GM23338 (cell line): ENCODE results near the gene FBXO34. TPM values are rescaled to one million over a fixed set of nuclear protein-coding genes. Genes with fewer than 3 reads are reported as not detected.

Source experiments
- ATAC-seq: fragments of 200-7000 bp; cut with Tn5 transposase; 3 replicates; pipeline ENCODE4 v1.9.1; 2020
- DNase-seq: peaks from one replicate; pipeline ENCODE4 v3.0.0-alpha.2; 2015; ENCODE audit warnings: low spot score
- H2AFZ ChIP-seq: fragments of 200-600 bp; sonication (generic); 2 replicates; pipeline ENCODE4 v1.8.0; 2016; ENCODE audit warnings: antibody characterized with exemption, mild to moderate bottlenecking, moderate library complexity
- H3F3A ChIP-seq: fragments of 200-600 bp; sonication (generic); replicated peaks from 2 replicates; pipeline ENCODE4 v1.8.0; 2017; ENCODE audit warnings: antibody characterized with exemption, mixed run types, low read depth
- H3K27ac ChIP-seq: fragments of 200-600 bp; sonication (generic); 2 replicates; pipeline ENCODE4 v1.6.1; 2016; ENCODE audit warnings: low read depth
- H3K27me3 ChIP-seq: fragments of 200-600 bp; sonication (generic); 2 replicates; pipeline ENCODE4 v1.8.0; 2016; ENCODE audit warnings: mild to moderate bottlenecking, mixed run types, moderate library complexity; ENCODE audit not compliant: insufficient read depth
- H3K36me3 ChIP-seq: fragments of 200-600 bp; sonication (generic); 2 replicates; pipeline ENCODE4 v1.8.0; 2016; ENCODE audit warnings: mild to moderate bottlenecking; ENCODE audit not compliant: insufficient read depth
- H3K4me1 ChIP-seq: fragments of 200-600 bp; sonication (generic); 2 replicates; pipeline ENCODE4 v1.8.0; 2016; ENCODE audit warnings: mild to moderate bottlenecking, moderate library complexity; ENCODE audit not compliant: insufficient read depth
- H3K4me2 ChIP-seq: fragments of 200-600 bp; sonication (generic); 2 replicates; pipeline ENCODE4 v1.7.1; 2017; ENCODE audit warnings: mixed run types
- H3K4me3 ChIP-seq: fragments of 200-600 bp; sonication (generic); 2 replicates; pipeline ENCODE4 v1.6.1; 2016; ENCODE audit warnings: mixed run types
- H3K79me2 ChIP-seq: fragments of 200-600 bp; sonication (generic); replicated peaks from 2 replicates; pipeline ENCODE4 v1.8.0; 2017; ENCODE audit warnings: mild to moderate bottlenecking; ENCODE audit not compliant: insufficient read depth
- H3K9me2 ChIP-seq: fragments of 200-600 bp; sonication (generic); 2 replicates; pipeline ENCODE4 v1.8.0; 2017; ENCODE audit not compliant: insufficient read depth
- H4K20me1 ChIP-seq: fragments of 200-600 bp; sonication (generic); replicated peaks from 2 replicates; pipeline ENCODE4 v1.8.0; 2017; ENCODE audit warnings: mild to moderate bottlenecking; ENCODE audit not compliant: insufficient read depth
- H3K27ac Mint-ChIP-seq: 2 replicates; pipeline ENCODE4 v1.8.0; 2020; ENCODE audit warnings: inconsistent platforms, mild to moderate bottlenecking, moderate library complexity, mixed read lengths
- H3K27me3 Mint-ChIP-seq: 3 replicates; pipeline ENCODE4 v1.8.0; 2022; ENCODE audit warnings: low read depth, mild to moderate bottlenecking, moderate library complexity, mixed read lengths, inconsistent platforms; ENCODE audit not compliant: insufficient read depth, poor library complexity
- H3K36me3 Mint-ChIP-seq: 3 replicates; pipeline ENCODE4 v1.8.0; 2021; ENCODE audit warnings: low read depth, mild to moderate bottlenecking, inconsistent platforms, moderate library complexity, mixed read lengths
- H3K4me1 Mint-ChIP-seq: 3 replicates; pipeline ENCODE4 v1.8.0; 2020; ENCODE audit warnings: mild to moderate bottlenecking, inconsistent platforms, mixed read lengths
- H3K4me3 Mint-ChIP-seq: 3 replicates; pipeline ENCODE4 v1.8.0; 2021; ENCODE audit warnings: moderate library complexity, mild to moderate bottlenecking, inconsistent platforms, mixed read lengths
- H3K9me3 Mint-ChIP-seq: 3 replicates; pipeline ENCODE4 v1.8.0; 2020; ENCODE audit warnings: moderate library complexity, mild to moderate bottlenecking, inconsistent platforms, mixed read lengths
- CREB1 ChIP-seq: fragments of 250-450 bp; sonication (Bioruptor Pico); IDR thresholded peaks from 2 replicates; pipeline ENCODE4 v1.5.0; 2020; ENCODE audit warnings: low read depth, mild to moderate bottlenecking, moderate library complexity
- EZH2 ChIP-seq: fragments of 200-600 bp; sonication (generic); IDR thresholded peaks from one replicate; pipeline ENCODE4 v1.8.0; 2017; ENCODE audit warnings: antibody characterized with exemption, mild to moderate bottlenecking, low read depth; ENCODE audit not compliant: unreplicated experiment
- EZH2phosphoT487 ChIP-seq: fragments of 200-600 bp; sonication (generic); IDR thresholded peaks from one replicate; pipeline ENCODE4 v1.8.1; 2018; ENCODE audit warnings: antibody characterized with exemption; ENCODE audit not compliant: unreplicated experiment
- JUNB ChIP-seq: IDR thresholded peaks from one replicate; pipeline ENCODE4 v1.6.1; 2016; ENCODE audit warnings: antibody characterized with exemption; ENCODE audit not compliant: unreplicated experiment
- NANOG ChIP-seq: IDR thresholded peaks from 2 replicates; pipeline ENCODE4 v1.6.1; 2016; ENCODE audit warnings: antibody characterized with exemption, borderline replicate concordance
- POLR2AphosphoS5 ChIP-seq: IDR thresholded peaks from 2 replicates; pipeline ENCODE4 v1.6.1; 2016; ENCODE audit warnings: antibody characterized with exemption, low read depth
- STAT1 ChIP-seq: IDR thresholded peaks from one replicate; pipeline ENCODE4 v1.6.1; 2016; ENCODE audit warnings: antibody characterized with exemption; ENCODE audit not compliant: unreplicated experiment
- ZNF114 ChIP-seq: fragments of 250-450 bp; sonication (Bioruptor Pico); IDR thresholded peaks from 2 replicates; pipeline ENCODE4 v1.5.0; 2020; ENCODE audit warnings: mild to moderate bottlenecking, moderate library complexity
- ZNF331 ChIP-seq: fragments of 250-450 bp; sonication (Bioruptor Pico); IDR thresholded peaks from 2 replicates; pipeline ENCODE4 v1.5.0; 2020; ENCODE audit warnings: low read depth, mild to moderate bottlenecking, moderate library complexity
- polyA plus RNA-seq: library from polyadenylated mRNA; unstranded; fragments of >200 nt; fragmentation: Nextera tagmentation; extraction: Ambion mirVana; gene quantifications from 2 replicates; pipeline ENCODE4 v1.2.1, GENCODE V29; 2016
- total RNA-seq: library from RNA; depleted of rRNA; stranded (reverse); fragments of >200 nt; shearing (Covaris generic); gene quantifications from 2 replicates; pipeline ENCODE4 v1.2.3, GENCODE V29; 2014
- TF ChIP-seq, protein P1 (sequence below): IDR thresholded peaks from 2 replicates; pipeline ENCODE4 v1.6.1; 2016; ENCODE audit warnings: antibody characterized with exemption
- TF ChIP-seq, protein P2 (sequence below): IDR thresholded peaks from one replicate; pipeline ENCODE4 v1.6.1; 2018; ENCODE audit warnings: antibody characterized with exemption; ENCODE audit not compliant: unreplicated experiment
- TF ChIP-seq, protein P3 (sequence below): fragments of 250-450 bp; sonication (Bioruptor Pico); IDR thresholded peaks from 2 replicates; pipeline ENCODE4 v1.5.0; 2020; ENCODE audit warnings: mild to moderate bottlenecking, moderate library complexity
- TF ChIP-seq, protein P4 (sequence below), 2 experiments: fragments of 200-600 bp in 1 of 2; sonication (generic) in 1 of 2; conservative IDR thresholded peaks; 2 replicates each; pipeline versions ENCODE4 v1.5.1 to v1.6.1; 2016 to 2017; ENCODE audit warnings: antibody characterized with exemption in 2 of 2, low read depth in 2 of 2, mild to moderate bottlenecking in 2 of 2, moderate library complexity in 1 of 2

Gene FBXO34
- total and polyA plus RNA-seq, 2 experiments from 2014 or later, result 9.4 to 13.4 TPM

DNA sequence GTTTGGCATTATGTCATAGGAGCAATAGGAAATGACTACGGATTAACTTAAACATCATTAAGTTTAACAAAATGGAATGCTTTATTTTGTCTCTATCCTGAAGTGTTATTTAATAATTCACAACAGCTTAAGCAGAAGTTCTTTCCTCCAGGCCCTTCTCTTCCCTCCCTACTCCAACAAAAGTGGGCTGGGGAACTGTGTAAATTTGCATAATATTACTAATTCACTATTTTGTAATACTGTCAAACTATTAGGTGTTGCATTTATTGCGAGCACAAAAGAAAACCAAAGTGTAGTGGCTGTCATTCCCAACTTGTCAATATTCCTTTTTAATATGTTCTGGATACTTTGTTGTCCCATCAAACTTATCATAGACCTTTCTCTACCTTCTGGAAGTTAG lies 70.6 kb downstream of the FBXO34 start:
- DNase-seq (no peak), ATAC-seq (no peak)
- Histone ChIP-seq H3K4me3 (no peak overlapping the region), H2AFZ (no peak overlapping the region), H3K79me2 (peaks cover 32% of the 10 kb centered on the region), H3K4me1 (peaks cover 11% of the 10 kb centered on the region), H3K36me3 (no peaks in the 10 kb centered on the region), H4K20me1 (peaks cover 10% of the 10 kb centered on the region; the same call in 1 of the 2 replicates), H3K27ac (no peak overlapping the region), H3K9me2 (no peaks in the 10 kb centered on the region), H3K4me2 (no peak overlapping the region), H3K27me3 (no peaks in the 10 kb centered on the region), H3F3A (no peaks in the 10 kb centered on the region)
- no peaks in the 10 kb centered on the region for H3K36me3 Mint-ChIP-seq
- peaks cover 19% of the 10 kb centered on the region; the same call in 2 of the 3 replicates for H3K4me1 Mint-ChIP-seq
- no peak overlapping the region for H3K4me3 Mint-ChIP-seq
- no peaks in the 10 kb centered on the region for H3K27me3 Mint-ChIP-seq
- no peak for TF ChIP-seq STAT1
- TF ChIP-seq, protein P1, sequence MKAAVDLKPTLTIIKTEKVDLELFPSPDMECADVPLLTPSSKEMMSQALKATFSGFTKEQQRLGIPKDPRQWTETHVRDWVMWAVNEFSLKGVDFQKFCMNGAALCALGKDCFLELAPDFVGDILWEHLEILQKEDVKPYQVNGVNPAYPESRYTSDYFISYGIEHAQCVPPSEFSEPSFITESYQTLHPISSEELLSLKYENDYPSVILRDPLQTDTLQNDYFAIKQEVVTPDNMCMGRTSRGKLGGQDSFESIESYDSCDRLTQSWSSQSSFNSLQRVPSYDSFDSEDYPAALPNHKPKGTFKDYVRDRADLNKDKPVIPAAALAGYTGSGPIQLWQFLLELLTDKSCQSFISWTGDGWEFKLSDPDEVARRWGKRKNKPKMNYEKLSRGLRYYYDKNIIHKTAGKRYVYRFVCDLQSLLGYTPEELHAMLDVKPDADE, result no peak
- no peak for TF ChIP-seq ZNF114 (CRISPR knock-in tag)
- TF ChIP-seq POLR2AphosphoS5, result no peak
- TF ChIP-seq ZNF331 (CRISPR knock-in tag), result no peak
- no peak for TF ChIP-seq CREB1 (CRISPR knock-in tag)
- TF ChIP-seq, protein P2, sequence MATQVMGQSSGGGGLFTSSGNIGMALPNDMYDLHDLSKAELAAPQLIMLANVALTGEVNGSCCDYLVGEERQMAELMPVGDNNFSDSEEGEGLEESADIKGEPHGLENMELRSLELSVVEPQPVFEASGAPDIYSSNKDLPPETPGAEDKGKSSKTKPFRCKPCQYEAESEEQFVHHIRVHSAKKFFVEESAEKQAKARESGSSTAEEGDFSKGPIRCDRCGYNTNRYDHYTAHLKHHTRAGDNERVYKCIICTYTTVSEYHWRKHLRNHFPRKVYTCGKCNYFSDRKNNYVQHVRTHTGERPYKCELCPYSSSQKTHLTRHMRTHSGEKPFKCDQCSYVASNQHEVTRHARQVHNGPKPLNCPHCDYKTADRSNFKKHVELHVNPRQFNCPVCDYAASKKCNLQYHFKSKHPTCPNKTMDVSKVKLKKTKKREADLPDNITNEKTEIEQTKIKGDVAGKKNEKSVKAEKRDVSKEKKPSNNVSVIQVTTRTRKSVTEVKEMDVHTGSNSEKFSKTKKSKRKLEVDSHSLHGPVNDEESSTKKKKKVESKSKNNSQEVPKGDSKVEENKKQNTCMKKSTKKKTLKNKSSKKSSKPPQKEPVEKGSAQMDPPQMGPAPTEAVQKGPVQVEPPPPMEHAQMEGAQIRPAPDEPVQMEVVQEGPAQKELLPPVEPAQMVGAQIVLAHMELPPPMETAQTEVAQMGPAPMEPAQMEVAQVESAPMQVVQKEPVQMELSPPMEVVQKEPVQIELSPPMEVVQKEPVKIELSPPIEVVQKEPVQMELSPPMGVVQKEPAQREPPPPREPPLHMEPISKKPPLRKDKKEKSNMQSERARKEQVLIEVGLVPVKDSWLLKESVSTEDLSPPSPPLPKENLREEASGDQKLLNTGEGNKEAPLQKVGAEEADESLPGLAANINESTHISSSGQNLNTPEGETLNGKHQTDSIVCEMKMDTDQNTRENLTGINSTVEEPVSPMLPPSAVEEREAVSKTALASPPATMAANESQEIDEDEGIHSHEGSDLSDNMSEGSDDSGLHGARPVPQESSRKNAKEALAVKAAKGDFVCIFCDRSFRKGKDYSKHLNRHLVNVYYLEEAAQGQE, result no peak
- TF ChIP-seq, protein P3, sequence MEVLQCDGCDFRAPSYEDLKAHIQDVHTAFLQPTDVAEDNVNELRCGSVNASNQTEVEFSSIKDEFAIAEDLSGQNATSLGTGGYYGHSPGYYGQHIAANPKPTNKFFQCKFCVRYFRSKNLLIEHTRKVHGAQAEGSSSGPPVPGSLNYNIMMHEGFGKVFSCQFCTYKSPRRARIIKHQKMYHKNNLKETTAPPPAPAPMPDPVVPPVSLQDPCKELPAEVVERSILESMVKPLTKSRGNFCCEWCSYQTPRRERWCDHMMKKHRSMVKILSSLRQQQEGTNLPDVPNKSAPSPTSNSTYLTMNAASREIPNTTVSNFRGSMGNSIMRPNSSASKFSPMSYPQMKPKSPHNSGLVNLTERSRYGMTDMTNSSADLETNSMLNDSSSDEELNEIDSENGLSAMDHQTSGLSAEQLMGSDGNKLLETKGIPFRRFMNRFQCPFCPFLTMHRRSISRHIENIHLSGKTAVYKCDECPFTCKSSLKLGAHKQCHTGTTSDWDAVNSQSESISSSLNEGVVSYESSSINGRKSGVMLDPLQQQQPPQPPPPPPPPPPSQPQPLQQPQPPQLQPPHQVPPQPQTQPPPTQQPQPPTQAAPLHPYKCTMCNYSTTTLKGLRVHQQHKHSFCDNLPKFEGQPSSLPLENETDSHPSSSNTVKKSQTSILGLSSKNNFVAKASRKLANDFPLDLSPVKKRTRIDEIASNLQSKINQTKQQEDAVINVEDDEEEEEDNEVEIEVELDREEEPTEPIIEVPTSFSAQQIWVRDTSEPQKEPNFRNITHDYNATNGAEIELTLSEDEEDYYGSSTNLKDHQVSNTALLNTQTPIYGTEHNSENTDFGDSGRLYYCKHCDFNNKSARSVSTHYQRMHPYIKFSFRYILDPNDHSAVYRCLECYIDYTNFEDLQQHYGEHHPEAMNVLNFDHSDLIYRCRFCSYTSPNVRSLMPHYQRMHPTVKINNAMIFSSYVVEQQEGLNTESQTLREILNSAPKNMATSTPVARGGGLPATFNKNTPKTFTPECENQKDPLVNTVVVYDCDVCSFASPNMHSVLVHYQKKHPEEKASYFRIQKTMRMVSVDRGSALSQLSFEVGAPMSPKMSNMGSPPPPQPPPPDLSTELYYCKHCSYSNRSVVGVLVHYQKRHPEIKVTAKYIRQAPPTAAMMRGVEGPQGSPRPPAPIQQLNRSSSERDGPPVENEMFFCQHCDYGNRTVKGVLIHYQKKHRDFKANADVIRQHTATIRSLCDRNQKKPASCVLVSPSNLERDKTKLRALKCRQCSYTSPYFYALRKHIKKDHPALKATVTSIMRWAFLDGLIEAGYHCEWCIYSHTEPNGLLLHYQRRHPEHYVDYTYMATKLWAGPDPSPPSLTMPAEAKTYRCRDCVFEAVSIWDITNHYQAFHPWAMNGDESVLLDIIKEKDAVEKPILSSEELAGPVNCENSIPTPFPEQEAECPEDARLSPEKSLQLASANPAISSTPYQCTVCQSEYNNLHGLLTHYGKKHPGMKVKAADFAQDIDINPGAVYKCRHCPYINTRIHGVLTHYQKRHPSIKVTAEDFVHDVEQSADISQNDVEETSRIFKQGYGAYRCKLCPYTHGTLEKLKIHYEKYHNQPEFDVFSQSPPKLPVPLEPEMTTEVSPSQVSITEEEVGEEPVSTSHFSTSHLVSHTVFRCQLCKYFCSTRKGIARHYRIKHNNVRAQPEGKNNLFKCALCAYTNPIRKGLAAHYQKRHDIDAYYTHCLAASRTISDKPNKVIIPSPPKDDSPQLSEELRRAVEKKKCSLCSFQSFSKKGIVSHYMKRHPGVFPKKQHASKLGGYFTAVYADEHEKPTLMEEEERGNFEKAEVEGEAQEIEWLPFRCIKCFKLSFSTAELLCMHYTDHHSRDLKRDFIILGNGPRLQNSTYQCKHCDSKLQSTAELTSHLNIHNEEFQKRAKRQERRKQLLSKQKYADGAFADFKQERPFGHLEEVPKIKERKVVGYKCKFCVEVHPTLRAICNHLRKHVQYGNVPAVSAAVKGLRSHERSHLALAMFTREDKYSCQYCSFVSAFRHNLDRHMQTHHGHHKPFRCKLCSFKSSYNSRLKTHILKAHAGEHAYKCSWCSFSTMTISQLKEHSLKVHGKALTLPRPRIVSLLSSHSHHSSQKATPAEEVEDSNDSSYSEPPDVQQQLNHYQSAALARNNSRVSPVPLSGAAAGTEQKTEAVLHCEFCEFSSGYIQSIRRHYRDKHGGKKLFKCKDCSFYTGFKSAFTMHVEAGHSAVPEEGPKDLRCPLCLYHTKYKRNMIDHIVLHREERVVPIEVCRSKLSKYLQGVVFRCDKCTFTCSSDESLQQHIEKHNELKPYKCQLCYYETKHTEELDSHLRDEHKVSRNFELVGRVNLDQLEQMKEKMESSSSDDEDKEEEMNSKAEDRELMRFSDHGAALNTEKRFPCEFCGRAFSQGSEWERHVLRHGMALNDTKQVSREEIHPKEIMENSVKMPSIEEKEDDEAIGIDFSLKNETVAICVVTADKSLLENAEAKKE (CRISPR knock-in tag), result no peak
- no peak for TF ChIP-seq EZH2phosphoT487
- TF ChIP-seq JUNB, result no peak
- TF ChIP-seq, protein P4, sequence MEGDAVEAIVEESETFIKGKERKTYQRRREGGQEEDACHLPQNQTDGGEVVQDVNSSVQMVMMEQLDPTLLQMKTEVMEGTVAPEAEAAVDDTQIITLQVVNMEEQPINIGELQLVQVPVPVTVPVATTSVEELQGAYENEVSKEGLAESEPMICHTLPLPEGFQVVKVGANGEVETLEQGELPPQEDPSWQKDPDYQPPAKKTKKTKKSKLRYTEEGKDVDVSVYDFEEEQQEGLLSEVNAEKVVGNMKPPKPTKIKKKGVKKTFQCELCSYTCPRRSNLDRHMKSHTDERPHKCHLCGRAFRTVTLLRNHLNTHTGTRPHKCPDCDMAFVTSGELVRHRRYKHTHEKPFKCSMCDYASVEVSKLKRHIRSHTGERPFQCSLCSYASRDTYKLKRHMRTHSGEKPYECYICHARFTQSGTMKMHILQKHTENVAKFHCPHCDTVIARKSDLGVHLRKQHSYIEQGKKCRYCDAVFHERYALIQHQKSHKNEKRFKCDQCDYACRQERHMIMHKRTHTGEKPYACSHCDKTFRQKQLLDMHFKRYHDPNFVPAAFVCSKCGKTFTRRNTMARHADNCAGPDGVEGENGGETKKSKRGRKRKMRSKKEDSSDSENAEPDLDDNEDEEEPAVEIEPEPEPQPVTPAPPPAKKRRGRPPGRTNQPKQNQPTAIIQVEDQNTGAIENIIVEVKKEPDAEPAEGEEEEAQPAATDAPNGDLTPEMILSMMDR (conservative IDR thresholded peaks at IDR 0.05; ENCODE audit: low read depth in 2 of 2), result no peak
- no peak for TF ChIP-seq NANOG
- TF ChIP-seq EZH2, result no peak
- no peak overlapping the region for H3K27ac Mint-ChIP-seq
- no peaks in the 10 kb centered on the region for H3K9me3 Mint-ChIP-seq
